Hypothalamus (tissue), 51 donors: ENCODE data around the gene MGAT2.
A peak's percentile ranks its signal among the peaks of the same experiment; 100 is the strongest.
"Not testable (repeated sequence)": the region's sequence is repeated elsewhere in the genome, so short reads cannot be mapped to it uniquely, and the experiment has no call there.

Experiments used
- DNase-seq, 51 donors: peaks; one replicate each; lab custom pipeline; 2025; lab: John Stamatoyannopoulos, UW

Gene MGAT2

DNA sequence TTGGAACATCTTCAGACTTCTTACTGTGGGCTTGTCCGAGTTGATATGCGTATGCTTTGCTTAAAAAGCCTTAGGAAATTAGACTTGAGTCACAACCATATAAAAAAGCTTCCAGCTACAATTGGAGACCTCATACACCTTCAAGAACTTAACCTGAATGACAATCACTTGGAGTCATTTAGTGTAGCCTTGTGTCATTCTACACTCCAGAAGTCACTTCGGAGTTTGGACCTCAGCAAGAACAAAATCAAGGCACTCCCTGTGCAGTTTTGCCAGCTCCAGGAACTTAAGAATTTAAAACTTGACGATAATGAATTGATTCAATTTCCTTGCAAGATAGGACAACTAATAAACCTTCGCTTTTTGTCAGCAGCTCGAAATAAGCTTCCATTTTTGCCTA is 13.0 kb upstream of the MGAT2 start:
- no peak for DNase-seq

DNA sequence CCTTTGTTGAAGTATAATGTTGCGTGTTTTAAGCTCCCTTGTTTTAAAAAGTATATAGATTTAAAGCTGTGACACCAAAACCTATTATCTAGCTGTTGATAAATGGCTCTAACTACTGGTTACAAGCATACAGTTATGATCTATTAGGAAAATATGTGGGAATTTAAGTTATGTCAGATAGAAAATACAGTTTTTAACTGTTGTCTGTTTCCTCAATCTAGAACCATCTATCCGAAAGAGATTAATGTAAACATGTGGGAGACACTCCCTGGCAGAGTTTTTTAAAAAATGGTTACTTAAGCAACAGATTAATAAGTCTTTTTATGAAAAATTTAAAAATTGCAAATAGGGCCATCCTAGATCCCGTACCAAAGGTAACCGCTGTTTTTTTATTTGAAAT is 8.3 kb upstream of the MGAT2 start:
- no peak for DNase-seq

DNA sequence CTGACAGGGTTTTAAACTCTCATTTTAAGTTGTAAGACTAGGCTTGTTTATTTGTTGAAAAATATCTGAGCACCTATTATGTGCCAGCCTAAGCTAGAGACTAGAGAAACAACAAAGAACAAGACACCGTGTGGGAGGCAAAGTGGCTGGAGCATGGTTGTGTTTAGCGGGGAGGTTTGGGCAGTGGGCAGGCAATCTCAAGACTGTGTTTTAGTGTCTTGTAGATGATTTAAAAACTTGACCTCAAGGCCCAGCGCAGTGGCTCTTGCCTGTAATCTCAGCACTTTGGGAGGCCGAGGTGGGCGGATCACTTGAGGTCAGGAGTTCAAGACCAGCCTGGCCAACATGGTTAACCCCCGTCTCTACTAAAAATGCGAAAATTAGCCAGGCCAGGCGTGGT is 7.9 kb upstream of the MGAT2 start:
- no peak for DNase-seq

DNA sequence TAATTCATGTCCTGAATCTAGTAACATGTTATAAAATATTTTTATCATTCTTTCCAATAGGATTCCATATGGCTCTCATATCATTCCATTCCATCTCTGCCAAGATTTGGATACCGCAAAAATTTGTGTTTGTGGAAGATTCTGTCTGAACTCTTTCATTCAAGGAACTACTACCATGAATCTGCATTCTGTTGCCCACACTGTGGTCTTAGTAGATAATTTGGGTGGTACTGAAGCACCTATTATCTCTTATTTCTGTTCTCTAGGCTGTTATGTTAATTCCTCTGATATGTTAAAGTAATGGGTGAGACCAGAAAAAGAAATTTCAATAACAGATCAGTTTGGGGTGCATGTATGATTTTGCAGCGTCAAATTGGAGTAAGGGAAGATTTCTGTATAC is 6.4 kb upstream of the MGAT2 start:
- no peak for DNase-seq

DNA sequence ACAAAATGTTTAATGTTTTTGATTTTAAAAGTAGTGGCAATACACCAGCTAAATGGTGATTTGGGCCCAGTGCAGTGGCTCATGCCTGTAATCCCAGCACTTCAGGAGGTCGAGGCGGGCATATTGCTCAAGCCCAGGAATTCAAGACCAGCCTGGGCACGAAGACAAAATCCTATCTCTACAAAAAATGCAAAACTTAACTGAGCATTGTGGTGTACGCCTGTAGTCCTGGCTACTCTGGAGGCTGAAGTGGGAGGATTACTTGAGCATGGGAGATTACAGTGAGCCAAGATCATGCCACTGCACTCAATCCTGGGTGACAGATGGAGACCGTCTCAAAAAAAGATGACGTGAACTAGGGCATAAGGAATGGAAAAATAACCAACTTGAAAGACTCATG is 4.8 kb upstream of the MGAT2 start:
- DNase-seq = no peak

DNA sequence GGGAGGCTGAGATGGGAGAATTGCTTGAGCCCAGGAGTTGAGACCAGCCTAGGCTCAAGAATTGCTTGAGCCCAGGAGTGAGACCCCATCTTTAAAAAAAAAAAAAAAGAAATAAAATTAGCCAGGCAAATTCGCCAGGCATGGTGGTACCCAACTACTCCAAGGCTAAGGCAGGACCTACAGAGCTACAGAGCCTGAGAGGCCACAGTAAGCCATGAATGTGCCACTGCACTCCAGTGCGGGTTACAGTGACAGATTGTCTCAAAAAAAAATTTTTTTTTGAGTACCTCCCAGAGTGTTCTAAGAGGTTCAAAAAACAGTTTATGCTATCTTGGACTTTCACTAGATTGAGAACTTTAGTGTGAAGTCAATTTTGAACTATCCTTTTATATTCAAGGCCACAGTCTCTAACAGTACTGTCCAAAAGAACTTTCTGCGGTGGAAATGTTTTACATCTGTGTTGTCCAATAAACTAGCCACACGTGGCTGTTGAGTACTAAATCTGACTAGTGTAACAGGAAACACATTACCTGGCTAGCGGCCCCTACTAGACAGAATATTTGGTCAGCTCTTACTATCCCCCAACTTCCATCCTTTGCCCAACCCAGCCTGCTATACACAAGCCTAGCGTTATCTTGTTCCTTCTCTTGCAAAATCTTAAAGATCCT is 2.6 kb upstream of the MGAT2 start:
- DNase-seq = no peak

DNA sequence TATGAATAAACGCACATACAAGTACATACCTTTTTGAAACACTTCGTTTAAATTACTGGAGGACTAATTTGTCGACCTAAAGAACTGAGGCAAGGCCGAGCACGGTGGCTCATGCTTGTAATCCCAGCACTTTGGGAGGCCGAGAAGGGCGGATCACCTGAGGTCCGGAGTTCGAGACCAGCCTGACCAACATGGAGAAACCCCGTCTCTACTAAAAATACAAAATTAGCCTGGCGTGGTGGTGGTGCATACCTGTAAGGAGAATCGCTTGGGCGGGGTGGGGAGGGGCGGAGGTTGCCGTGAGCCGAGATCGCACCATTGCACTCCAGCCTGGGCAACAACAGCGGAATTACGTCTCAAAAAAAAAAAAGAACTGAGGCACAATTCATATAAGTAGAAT is 1.3 kb upstream of the MGAT2 start:
- not testable (repeated sequence) for DNase-seq

DNA sequence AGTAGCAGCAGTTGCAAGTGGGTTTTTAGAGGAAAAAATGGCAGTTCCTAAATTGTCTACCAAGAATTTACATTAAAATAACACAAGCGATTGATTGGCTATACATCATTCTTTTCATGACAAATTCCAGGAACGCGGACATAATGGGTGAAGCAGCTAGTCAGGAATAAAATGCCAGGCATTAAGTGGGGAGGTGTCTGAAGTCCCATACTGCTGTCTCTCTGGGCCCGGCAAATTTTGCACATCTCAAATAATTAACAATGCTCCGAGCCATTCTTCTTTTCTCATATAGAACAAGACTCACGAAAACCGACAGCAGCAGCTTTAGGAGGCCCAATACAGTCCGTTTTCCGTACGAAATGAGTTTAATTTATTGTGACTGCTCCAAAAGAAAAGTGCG is 869 bp upstream of the MGAT2 start:
- DNase-seq = no peak

DNA sequence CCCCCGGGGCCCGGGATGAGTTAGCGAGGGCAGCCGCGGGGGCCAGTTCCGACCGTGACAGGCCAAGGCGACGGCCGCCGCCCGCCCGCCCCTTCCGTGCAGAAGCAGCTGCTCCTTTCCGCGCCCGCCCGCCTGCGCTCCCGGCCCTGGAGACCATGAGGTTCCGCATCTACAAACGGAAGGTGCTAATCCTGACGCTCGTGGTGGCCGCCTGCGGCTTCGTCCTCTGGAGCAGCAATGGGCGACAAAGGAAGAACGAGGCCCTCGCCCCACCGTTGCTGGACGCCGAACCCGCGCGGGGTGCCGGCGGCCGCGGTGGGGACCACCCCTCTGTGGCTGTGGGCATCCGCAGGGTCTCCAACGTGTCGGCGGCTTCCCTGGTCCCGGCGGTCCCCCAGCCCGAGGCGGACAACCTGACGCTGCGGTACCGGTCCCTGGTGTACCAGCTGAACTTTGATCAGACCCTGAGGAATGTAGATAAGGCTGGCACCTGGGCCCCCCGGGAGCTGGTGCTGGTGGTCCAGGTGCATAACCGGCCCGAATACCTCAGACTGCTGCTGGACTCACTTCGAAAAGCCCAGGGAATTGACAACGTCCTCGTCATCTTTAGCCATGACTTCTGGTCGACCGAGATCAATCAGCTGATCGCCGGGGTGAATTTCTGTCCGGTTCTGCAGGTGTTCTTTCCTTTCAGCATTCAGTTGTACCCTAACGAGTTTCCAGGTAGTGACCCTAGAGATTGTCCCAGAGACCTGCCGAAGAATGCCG is 699 bp downstream of the MGAT2 start:
- peak in 35 of 51 donors; percentile 19 to 70 (median 51) for DNase-seq

DNA sequence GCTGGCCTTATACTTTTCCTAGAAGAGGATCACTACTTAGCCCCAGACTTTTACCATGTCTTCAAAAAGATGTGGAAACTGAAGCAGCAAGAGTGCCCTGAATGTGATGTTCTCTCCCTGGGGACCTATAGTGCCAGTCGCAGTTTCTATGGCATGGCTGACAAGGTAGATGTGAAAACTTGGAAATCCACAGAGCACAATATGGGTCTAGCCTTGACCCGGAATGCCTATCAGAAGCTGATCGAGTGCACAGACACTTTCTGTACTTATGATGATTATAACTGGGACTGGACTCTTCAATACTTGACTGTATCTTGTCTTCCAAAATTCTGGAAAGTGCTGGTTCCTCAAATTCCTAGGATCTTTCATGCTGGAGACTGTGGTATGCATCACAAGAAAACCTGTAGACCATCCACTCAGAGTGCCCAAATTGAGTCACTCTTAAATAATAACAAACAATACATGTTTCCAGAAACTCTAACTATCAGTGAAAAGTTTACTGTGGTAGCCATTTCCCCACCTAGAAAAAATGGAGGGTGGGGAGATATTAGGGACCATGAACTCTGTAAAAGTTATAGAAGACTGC is 1.5 kb downstream of the MGAT2 start:
- DNase-seq = no peak

DNA sequence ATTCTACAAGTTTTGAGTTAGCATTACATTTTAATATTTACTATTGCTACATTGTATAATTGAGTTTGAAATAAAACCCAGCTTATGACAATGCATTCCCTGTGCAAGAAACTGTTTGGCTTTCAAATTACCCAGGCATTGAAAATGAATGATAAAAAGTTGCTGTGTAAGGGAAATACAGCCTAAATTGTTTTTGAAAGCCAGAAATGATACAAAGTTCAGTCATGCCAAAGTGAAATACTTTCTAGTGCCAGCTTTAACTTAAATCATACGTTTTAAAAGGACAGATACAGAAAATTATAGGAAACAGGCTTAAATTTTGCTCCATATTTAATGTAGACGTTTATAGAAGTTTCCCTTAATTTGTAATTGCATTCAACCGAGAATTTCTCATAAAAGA is 2.8 kb downstream of the MGAT2 start:
- no peak for DNase-seq

DNA sequence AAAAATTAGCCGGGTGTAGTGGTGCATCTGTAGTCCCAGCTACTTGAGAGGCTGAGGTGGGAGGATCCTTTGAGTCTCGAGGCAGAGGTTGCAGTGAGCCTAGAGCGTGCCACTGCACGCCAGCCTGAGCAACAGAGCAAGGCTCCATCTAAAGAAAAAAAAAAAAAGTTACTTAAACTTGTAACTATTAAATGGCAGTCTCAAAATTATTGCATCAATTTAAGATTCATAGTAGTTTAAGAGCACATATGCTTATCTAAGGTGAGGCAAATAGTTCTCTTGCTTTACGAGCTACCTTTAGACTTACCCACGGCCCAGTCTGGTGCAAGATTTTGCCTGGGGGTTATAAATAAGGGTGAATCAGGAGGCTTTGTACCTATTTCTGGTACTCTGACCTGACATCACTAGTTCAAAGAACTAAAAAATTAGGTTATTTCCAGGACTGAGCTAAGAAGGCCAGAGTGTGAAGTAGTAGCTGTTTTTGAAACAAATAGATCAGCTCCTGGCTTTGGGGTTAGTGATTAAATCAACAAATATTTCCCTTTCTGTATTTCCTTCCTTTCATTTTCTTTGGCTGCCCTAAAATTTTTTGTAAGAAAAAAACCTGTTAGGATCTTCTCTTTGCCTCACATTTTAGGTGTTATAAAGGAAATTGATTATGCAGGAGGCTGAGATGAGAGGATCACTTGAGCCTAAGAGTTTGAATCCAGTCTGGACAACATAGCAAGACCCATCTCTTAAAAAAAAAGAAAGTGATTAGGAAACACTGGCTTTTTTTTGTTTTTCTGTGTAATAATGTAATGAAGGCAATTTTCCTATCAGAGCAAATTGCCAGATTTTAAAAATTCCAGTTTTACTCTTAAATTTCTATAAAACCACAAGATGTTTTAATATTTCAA is 3.6 kb downstream of the MGAT2 start:
- DNase-seq = no peak

DNA sequence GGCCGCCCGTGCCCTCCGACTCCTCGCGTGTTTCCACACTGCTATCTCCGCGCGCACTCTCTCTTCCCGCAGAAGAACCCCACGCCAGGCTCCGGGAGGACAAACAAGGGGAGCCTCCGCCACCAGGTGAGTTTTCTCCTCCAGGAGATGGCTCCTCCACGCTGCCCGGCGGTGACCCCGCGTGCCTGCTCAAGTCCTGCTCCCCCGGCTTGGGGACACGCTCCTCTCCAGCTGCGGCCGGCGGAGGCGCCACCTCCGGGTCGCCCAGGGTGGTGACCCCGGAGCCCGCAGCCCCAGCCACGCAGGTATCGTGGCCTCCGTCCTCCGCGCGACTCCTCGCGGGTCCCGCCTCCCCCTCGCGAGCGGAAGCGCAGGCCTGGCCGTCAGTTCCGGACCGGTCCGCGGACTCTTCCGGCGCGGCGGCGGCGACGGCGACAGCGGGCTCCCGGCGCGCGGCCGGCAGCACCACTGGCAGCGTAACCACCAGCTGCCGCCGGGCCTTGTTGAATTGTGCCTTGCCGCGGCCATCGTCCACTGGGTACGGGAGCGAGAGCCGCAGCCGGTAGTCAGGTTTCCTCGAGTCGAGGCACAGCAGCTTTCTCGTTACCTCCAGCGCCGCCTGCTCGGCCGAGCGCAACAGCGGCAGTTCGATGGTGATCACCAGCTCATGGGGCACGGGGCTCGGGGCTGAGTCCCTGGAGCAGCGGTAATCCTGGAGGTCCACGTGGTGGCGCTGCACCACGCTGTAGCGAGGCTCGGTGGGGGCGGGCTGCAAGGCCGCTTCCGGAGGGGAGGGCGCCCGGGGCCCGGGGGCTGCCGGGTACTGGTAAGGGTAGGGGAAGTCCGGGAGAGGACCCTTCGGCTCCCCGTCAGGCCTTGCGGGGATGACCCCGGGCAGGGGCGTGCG is 13.3 kb downstream of the MGAT2 start:
- DNase-seq = peak; percentile 60 to 96 (median 89)

DNA sequence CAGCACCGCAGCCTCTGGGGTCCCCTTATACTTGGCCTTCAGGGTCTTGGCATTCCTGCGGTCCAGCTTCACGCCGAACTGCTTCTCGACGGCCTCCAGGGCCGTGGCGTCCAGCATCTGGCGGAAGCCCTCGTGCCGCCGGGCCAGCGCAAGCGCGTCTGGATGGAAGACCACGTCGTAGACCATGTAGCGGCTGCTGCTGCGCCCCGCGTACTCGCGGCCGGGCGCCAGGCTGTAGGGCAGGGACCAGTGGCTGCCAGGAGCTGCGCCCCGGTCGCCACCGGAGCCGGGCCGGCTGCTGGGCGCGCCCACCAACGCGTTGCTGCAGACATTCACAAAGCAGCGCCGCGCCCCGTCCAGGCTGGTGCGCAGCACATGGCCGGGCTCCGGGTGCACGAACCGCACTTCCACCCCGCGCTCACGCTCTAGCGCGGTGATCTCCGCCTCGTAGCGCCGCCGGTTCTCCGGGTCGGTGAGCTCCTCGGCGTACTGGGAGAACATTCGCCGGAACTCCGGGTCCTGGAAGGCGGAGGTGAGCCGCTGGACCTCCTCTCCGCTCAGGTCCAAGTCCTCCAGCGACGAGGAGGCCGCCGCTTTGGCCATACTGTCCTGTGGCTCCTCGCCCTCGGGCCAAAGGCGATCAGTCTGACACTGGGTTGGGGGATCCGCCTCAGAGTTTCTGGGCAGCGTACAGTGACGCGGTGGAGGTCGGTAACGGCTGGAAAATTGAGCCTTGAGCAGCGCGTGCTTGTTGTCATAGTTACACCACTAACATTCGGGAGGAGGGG is 14.1 kb downstream of the MGAT2 start, which contains the start of gene DNAAF2:
TSS of gene DNAAF2 (minus strand) at position 698 of the 788 bp plus-strand sequence. CDS start at position 603, 95 bp downstream.
- DNase-seq = peak in 42 of 51 donors; percentile 16 to 92 (median 55)

DNA sequence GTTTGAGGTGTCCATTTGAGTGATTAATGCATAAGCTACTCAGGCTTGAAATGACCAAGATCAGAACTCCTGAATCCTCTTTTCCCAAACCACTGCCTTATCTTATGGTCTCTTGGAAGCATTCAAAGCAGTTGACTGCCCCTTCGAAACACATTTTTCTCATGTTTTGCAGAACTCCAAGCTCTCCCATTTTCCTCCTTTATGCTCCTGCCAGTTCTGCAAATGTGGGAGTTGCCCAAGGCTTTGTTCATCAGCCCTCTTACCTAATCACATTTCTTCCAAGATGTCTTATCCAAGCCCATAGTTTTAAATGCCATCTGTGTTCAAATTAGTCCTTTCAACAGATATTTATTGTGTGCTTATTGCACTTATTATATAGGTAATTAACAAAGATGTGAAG is 16.3 kb downstream of the MGAT2 start:
- no peak for DNase-seq

DNA sequence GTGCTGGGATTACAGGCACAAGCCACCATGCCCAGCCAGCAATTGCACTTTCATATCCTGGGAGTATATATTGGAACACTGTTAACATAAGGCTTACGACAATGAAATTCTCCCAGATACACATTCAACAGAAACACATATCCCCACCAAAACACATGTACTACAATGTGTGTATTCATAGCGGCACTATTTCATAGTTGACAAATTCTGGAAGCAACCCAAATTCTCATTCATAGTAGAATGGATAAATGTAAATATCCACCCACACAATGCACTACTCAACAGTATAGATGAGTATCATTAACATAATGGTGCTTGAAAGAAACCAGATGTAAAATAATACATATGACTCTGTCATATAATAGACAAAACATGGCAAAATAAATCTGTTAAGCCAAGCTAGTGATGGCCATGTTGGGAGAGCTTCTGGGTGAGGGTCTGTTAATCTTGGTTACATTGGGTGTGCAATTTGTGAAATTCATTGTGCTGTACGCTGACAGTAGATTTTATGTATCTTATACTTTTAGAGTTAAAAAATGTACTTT is 17.0 kb downstream of the MGAT2 start:
- DNase-seq = no peak

DNA sequence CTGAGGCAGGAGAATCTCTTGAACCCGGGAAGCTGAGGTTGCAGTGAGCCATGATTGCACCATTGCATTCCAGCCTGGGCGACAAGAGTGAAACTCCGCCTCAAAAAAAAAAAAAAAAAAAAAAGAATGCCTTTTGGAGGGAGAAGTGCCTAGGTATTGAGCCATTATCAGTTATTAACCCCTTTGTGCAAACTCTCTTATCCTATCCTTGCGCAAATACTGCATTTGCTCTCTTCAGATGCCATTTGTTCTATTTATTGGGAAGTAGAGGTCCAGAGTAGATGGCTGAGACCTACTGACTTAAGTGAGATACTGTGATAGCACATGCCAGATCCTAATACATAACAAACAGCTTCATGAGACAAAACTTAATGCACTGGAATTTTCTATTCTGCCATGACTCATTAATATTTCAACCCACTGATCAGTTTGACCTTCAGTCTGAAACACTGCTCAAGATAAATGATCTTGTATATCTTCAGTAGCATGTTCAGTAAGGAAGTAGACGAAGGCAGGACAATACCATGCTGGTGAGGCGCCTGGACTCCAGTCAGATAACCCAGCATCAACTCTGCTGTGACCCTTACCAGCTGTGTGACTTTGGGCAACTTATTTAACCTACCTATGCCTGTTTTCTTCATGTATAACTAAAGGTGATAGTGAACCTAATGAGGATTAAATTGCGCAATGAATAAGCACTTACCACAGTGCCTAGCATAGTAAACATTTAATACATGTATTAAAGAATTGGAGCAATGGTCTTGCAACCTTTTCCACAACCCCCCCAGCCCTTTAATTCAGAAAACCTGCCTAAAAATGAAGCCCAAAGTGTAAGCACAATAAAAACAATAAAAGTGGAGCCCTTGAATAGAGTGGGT is 20.2 kb downstream of the MGAT2 start:
- no peak for DNase-seq

DNA sequence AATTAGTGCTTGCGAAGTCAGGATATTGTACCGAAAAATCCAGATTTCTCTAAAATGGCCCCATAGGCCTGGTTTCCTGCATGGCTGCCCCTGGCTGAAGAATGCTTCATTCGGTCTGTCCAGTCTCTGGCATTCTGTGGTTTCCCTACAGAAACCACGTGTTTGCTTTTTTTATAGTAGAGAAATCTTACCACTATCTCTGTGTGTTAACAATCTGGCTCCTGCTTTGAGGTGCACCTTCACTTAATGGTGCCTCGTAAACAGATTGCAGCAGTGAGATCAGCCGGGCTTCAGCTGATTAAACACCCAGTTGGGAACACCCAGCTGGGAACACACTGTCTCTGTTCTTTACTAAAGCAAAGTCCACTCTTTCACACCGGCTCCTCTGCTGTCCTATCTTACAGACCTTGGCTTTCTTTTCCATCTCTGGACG is 21.1 kb downstream of the MGAT2 start:
- DNase-seq = peak in 1 of 51 donors; percentile 11
